CD4-positive, alpha-beta T cell (primary cell): ENCODE measurements around the gene TIMM44. TPM values are rescaled to one million over a fixed set of nuclear protein-coding genes. Genes with fewer than 3 reads are reported as not detected.
"Not testable (repeated sequence)": the region's sequence is repeated elsewhere in the genome, so short reads cannot be mapped to it uniquely, and the experiment has no call there.

Source experiments
- ATAC-seq: fragments of 200-7000 bp; cut with Tn5 transposase; one replicate; pipeline ENCODE4 v1.10.0; 2022; ENCODE audit warnings: mild to moderate bottlenecking; ENCODE audit not compliant: poor library complexity
- CTCF ChIA-PET: fragments of 350-600 bp; sonication (Branson Sonifier 250); formaldehyde crosslinking; loops from one replicate; lab custom pipeline; 2021; ENCODE audit warnings: antibody characterized with exemption, inconsistent platforms; lab: Charles Lee
- POLR2A ChIA-PET: fragments of 350-600 bp; sonication (Branson Sonifier 250); formaldehyde crosslinking; loops from one replicate; lab custom pipeline; 2021; ENCODE audit warnings: antibody characterized with exemption, inconsistent platforms; lab: Charles Lee
- DNase-seq, 14 experiments: peaks; one replicate each; pipeline ENCODE4 v3.0.0-alpha.2; 2013 to 2020; ENCODE audit warnings: mixed read lengths in 2 of 14
- H3K27ac ChIP-seq, 2 donors: one replicate each; pipeline versions ENCODE4 v1.5.1 to v1.7.0; 2013; ENCODE audit warnings: low read length in 2 of 2, low read depth in 1 of 2, mild to moderate bottlenecking in 1 of 2
- H3K27me3 ChIP-seq, 2 experiments: 1 replicate in 1 of 2; 2 replicates in 1 of 2; pipeline versions ENCODE4 v1.6.1 to v1.7.0; 2013; ENCODE audit warnings: low read length in 2 of 2, control low read depth in 1 of 2, mild to moderate bottlenecking in 1 of 2, moderate library complexity in 1 of 2; ENCODE audit not compliant: insufficient read depth in 2 of 2, control insufficient read depth in 1 of 2
- H3K36me3 ChIP-seq: one replicate; pipeline ENCODE4 v1.6.1; 2013; ENCODE audit warnings: low read length, control low read depth; ENCODE audit not compliant: insufficient read depth
- H3K4me1 ChIP-seq: one replicate; pipeline ENCODE4 v1.6.1; 2013; ENCODE audit warnings: low read length, control low read depth; ENCODE audit not compliant: insufficient read depth
- H3K4me3 ChIP-seq: one replicate; pipeline ENCODE4 v1.5.1; 2013; ENCODE audit warnings: mild to moderate bottlenecking, low read length, moderate library complexity
- H3K9me3 ChIP-seq, 2 experiments: 1 replicate in 1 of 2; 2 replicates in 1 of 2; pipeline versions ENCODE4 v1.6.1 to v1.7.0; 2013; ENCODE audit warnings: low read length in 2 of 2, mild to moderate bottlenecking in 2 of 2, control low read depth in 1 of 2, moderate library complexity in 1 of 2; ENCODE audit not compliant: control insufficient read depth in 1 of 2, insufficient read depth in 1 of 2
- H3K27ac Mint-ChIP-seq: one replicate; pipeline ENCODE4 v1.8.0; 2020; ENCODE audit warnings: mixed read lengths
- H3K27me3 Mint-ChIP-seq: one replicate; pipeline ENCODE4 v1.8.0; 2021; ENCODE audit warnings: mixed read lengths
- H3K36me3 Mint-ChIP-seq: one replicate; pipeline ENCODE4 v1.8.0; 2021; ENCODE audit warnings: low read depth, mixed read lengths
- H3K4me1 Mint-ChIP-seq: one replicate; pipeline ENCODE4 v1.8.0; 2021; ENCODE audit warnings: low read depth, mixed read lengths
- H3K4me3 Mint-ChIP-seq: one replicate; pipeline ENCODE4 v1.8.0; 2020; ENCODE audit warnings: mild to moderate bottlenecking, mixed read lengths
- H3K9me3 Mint-ChIP-seq: one replicate; pipeline ENCODE4 v1.8.0; 2020; ENCODE audit warnings: mixed read lengths
- intact Hi-C, 2 experiments: fragments of 100-400 bp; cut with DNase I in 1 of 2; cut with micrococcal nuclease in 1 of 2; formaldehyde crosslinking; loops; one replicate each; pipeline versions ENCODE4 v1.15.1 to v1.9.0; 2023 to 2025; cut with DNase I, micrococcal nuclease
- total RNA-seq, 174 experiments: library from RNA in 2 of 174; stranded (reverse) in 2 of 174; gene quantifications; one replicate each; pipeline ENCODE4 v1.2.3 and lab custom pipeline; 2021 to 2026
- TF ChIP-seq, protein P1 (sequence below): fragments of 200-600 bp; IDR thresholded peaks from one replicate; pipeline ENCODE4 v1.8.0; 2022; ENCODE audit warnings: antibody characterized with exemption, mild to moderate bottlenecking

TIMM44 gene
- total RNA-seq, 2 experiments from 2014 or later, result 83.9 to 85.0 TPM

DNA sequence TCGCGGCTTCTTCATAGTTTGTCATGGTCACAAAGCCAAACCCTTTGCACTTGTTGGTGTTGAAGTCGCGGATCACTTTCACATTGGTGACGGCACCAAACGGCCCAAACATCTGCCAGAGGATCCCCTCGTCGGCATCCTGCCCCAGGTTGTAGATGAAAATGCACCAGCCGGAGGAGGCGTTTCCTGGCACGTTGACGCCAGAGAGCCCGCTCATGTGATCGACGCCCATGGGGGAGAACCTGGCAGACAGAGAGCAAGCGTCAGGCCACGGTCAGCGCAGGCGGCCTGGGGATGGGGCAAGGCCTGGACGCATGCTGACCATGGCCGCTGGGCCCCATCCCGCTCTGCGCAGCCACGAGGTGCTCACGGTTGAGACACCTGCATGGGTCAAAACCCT lies 20.1 kb upstream of the TIMM44 start:
- ChIA-PET POLR2A (no interaction called here), CTCF (no interaction called here)
- Mint-ChIP-seq H3K36me3 (peaks cover 58% of the 10 kb centered on the region), H3K27me3 (no peaks in the 10 kb centered on the region), H3K4me3 (no peak overlapping the region), H3K4me1 (no peaks in the 10 kb centered on the region), H3K27ac (no peak overlapping the region), H3K9me3 (no peaks in the 10 kb centered on the region)
- intact Hi-C loops, result loop anchor here in 1 of 2 experiments (10.0 kb wide), 1 partner anchor 181 kb away; the partner anchor contains the start of gene FBN3
- ATAC-seq (no peak), DNase-seq (no peak)
- TF ChIP-seq, protein P1, sequence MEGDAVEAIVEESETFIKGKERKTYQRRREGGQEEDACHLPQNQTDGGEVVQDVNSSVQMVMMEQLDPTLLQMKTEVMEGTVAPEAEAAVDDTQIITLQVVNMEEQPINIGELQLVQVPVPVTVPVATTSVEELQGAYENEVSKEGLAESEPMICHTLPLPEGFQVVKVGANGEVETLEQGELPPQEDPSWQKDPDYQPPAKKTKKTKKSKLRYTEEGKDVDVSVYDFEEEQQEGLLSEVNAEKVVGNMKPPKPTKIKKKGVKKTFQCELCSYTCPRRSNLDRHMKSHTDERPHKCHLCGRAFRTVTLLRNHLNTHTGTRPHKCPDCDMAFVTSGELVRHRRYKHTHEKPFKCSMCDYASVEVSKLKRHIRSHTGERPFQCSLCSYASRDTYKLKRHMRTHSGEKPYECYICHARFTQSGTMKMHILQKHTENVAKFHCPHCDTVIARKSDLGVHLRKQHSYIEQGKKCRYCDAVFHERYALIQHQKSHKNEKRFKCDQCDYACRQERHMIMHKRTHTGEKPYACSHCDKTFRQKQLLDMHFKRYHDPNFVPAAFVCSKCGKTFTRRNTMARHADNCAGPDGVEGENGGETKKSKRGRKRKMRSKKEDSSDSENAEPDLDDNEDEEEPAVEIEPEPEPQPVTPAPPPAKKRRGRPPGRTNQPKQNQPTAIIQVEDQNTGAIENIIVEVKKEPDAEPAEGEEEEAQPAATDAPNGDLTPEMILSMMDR, result no peak
- H3K4me3 ChIP-seq, result no peak overlapping the region
- no peak overlapping the region for H3K27ac ChIP-seq
- H3K9me3 ChIP-seq, result no peaks in the 10 kb centered on the region
- no peaks in the 10 kb centered on the region for H3K4me1 ChIP-seq
- H3K36me3 ChIP-seq, result peaks cover 74% of the 10 kb centered on the region
- no peaks in the 10 kb centered on the region for H3K27me3 ChIP-seq

DNA sequence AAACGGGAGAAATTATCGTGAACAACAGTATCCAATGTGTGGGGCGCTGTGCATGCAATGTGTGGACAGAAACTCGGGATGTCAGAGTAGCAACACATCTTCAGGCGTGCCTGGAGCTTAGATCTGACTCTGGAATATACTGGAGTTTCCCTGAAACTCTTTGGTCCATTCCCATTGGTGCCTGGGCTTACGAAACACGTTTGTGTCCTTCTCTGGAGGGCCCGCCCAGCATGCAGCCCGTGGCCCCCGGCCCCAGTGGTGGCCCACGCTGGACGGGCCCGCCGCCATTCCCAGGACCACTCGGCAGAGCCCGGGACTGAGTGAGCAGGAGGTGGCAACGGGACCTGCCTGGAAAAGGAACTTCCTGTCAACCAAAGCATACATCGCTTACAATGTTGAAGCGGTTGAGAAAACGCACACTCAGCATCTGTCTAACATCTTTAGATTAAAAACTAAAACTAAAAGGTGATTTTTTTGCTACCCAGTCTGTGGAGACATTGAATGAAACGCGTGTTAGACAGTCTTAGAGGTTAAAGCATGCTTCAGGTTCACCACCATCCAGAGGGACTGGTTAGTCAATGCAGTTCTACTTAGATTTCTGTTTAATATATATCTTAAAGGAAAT lies 19.3 kb upstream of the TIMM44 start:
- H3K27ac Mint-ChIP-seq, result no peak overlapping the region
- DNase-seq, result no peak
- H3K36me3 Mint-ChIP-seq, result peaks cover 55% of the 10 kb centered on the region
- no peak for ATAC-seq
- no peak overlapping the region for H3K4me3 ChIP-seq
- intact Hi-C loops, result loop anchor here in 1 of 2 experiments (10.0 kb wide), 1 partner anchor 182 kb away; the partner anchor contains the start of gene FBN3
- no peaks in the 10 kb centered on the region for H3K27me3 Mint-ChIP-seq
- H3K9me3 Mint-ChIP-seq, result no peaks in the 10 kb centered on the region
- no peak overlapping the region for H3K4me3 Mint-ChIP-seq
- TF ChIP-seq, protein P1, result no peak
- H3K27ac ChIP-seq, result no peak overlapping the region
- H3K4me1 ChIP-seq, result no peaks in the 10 kb centered on the region
- no peaks in the 10 kb centered on the region for H3K27me3 ChIP-seq
- no peaks in the 10 kb centered on the region for H3K4me1 Mint-ChIP-seq
- peaks cover 66% of the 10 kb centered on the region for H3K36me3 ChIP-seq
- ChIA-PET POLR2A (no interaction called here), CTCF (no interaction called here)
- no peaks in the 10 kb centered on the region for H3K9me3 ChIP-seq

DNA sequence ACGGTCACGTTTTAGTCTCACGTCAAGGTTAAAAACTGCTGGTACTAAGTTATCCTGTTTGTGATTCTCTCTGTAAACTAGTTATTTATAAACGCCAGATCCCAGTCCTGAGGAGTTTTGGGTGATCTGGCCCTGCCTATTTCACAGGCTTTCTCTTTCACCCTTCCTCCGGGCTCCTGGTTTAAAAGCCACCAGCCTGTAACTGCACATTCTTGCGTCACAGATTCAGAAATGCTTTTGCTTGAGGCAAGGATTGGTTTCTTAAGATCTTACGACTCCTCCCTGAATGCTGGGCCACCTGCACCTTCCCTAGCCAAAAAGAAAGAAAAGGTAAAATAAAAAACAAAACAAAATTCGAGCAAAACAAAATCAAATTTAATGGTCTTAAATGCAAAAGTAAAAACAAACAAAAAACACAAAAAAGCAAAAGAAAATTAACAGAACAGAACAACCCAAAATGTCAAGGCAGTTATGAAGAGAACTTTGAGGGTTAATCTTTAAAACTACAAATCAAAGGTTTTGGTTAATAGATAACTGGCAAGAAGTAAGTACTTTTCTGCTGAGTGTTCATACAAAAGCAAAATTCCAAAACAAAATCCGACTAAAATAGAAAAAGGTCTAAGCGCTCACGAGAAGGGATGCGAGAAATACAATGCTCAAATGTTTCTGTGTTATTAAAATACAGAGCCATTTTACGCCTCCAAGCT lies 18.6 kb upstream of the TIMM44 start:
- CTCF ChIA-PET, result no interaction called here
- H3K27ac Mint-ChIP-seq, result no peak overlapping the region

DNA sequence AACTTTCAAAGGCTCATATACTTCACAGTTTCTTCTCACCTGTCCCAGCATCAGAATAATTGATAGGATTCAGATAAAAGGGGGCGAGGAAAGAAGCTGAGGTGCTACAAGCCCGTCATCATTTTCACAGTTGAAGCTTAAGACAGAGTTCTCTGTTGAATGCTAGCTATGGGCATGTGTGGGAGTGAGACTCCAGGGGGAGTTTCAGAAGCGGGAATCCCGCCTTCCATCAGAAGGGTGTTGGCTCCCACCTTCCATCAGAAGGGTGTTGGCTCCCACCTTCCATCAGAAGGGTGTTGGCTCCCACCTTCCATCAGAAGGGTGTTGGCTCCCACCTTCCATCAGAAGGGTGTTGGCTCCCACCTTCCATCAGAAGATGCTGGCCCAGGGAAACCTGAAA lies 17.6 kb upstream of the TIMM44 start:
- POLR2A ChIA-PET, ATAC-seq, H3K9me3 ChIP-seq, H3K4me1 ChIP-seq, H3K27ac ChIP-seq, CTCF ChIA-PET, H3K4me3 ChIP-seq, H3K4me1 Mint-ChIP-seq, DNase-seq, H3K4me3 Mint-ChIP-seq, H3K9me3 Mint-ChIP-seq, H3K27me3 Mint-ChIP-seq, H3K27me3 ChIP-seq, H3K27ac Mint-ChIP-seq: not testable (repeated sequence)
- H3K36me3 ChIP-seq, result peaks cover 49% of the 10 kb centered on the region
- intact Hi-C loops, result loop anchor here in 1 of 2 experiments (10.0 kb wide), 1 partner anchor 184 kb away; the partner anchor contains the start of gene FBN3
- peaks cover 41% of the 10 kb centered on the region for H3K36me3 Mint-ChIP-seq

More for the DNA sequence above, 18.6 kb upstream of the TIMM44 start:
- POLR2A ChIA-PET, result no interaction called here
- H3K4me3 ChIP-seq, result no peak overlapping the region
- Mint-ChIP-seq H3K9me3 (no peaks in the 10 kb centered on the region), H3K4me3 (no peak overlapping the region), H3K36me3 (peaks cover 48% of the 10 kb centered on the region), H3K4me1 (no peaks in the 10 kb centered on the region), H3K27me3 (no peaks in the 10 kb centered on the region)
- DNase-seq (no peak), ATAC-seq (no peak)
- TF ChIP-seq, protein P1, result no peak
- intact Hi-C loops, result loop anchor here in 1 of 2 experiments (10.0 kb wide), 1 partner anchor 183 kb away; the partner anchor contains the start of gene FBN3
- peaks cover 59% of the 10 kb centered on the region for H3K36me3 ChIP-seq
- H3K27ac ChIP-seq, result no peak overlapping the region
- no peaks in the 10 kb centered on the region for H3K27me3 ChIP-seq
- H3K9me3 ChIP-seq, result no peaks in the 10 kb centered on the region
- no peaks in the 10 kb centered on the region for H3K4me1 ChIP-seq
